ENCODE data around the gene GLS.

DNA sequence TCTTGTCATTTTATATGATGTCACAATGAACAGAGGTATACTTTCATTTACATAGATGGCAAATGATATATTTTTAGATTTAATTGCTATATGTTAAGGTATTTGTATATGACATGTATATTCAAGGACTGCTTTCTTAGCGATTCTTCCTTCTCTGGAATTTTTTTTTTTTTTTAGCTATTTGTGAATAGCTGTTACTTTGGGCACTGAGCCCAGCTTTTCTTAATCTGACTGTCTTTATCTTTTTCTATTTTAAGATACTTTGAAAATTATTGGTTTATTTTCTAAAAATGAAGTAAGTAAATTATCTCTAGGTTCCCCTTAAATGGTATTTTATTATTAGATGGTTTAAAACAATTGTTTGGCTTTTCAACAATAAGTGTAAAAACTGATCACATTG, 4.0 kb upstream of the GLS start:
- TF ChIP-seq, protein P1, sequence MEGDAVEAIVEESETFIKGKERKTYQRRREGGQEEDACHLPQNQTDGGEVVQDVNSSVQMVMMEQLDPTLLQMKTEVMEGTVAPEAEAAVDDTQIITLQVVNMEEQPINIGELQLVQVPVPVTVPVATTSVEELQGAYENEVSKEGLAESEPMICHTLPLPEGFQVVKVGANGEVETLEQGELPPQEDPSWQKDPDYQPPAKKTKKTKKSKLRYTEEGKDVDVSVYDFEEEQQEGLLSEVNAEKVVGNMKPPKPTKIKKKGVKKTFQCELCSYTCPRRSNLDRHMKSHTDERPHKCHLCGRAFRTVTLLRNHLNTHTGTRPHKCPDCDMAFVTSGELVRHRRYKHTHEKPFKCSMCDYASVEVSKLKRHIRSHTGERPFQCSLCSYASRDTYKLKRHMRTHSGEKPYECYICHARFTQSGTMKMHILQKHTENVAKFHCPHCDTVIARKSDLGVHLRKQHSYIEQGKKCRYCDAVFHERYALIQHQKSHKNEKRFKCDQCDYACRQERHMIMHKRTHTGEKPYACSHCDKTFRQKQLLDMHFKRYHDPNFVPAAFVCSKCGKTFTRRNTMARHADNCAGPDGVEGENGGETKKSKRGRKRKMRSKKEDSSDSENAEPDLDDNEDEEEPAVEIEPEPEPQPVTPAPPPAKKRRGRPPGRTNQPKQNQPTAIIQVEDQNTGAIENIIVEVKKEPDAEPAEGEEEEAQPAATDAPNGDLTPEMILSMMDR (IDR thresholded peaks at IDR 0.05 in 4 of 5, conservative IDR thresholded peaks at IDR 0.05 in 1 of 5): no peak
- TF ChIP-seq POLR2A (IDR thresholded peaks at IDR 0.05): no peak

All from gastrocnemius medialis (tissue), 4 donors.